H1 (cell line): ENCODE measurements around the gene MGAT5B. TPM values are rescaled to one million over a fixed set of nuclear protein-coding genes. Genes with fewer than 3 reads are reported as not detected.

Experiments
- CTCF ChIA-PET: fragments of 300-600 bp; sonication (Branson Sonifier 250); formaldehyde crosslinking; loops from one replicate; lab custom pipeline; 2021; ENCODE audit not compliant: partially characterized antibody; lab: Charles Lee
- POLR2A ChIA-PET: fragments of 300-600 bp; sonication (Branson Sonifier 250); formaldehyde crosslinking; loops from one replicate; lab custom pipeline; 2021; ENCODE audit warnings: inconsistent platforms; ENCODE audit not compliant: partially characterized antibody; lab: Charles Lee
- DNase-seq, 2 experiments: peaks; one replicate each; pipeline versions ENCODE4 v3.0.0 to v3.0.0-alpha.2; 2010 to 2022; ENCODE audit warnings: low spot score in 2 of 2, low read depth in 1 of 2, mixed read lengths in 1 of 2
- FAIRE-seq: peaks from 2 replicates; lab custom pipeline; 2011; peaks lifted over from hg19 to GRCh38; lab: Jason Lieb, UNC
- H2AFZ ChIP-seq: 2 replicates; pipeline ENCODE4 v1.8.1; 2012; ENCODE audit warnings: low read length, inconsistent platforms
- H2AK5ac ChIP-seq: 2 replicates; pipeline ENCODE4 v1.6.1; 2013; ENCODE audit warnings: low read depth, low read length
- H2BK120ac ChIP-seq: replicated peaks from 2 replicates; pipeline ENCODE3; 2013; ENCODE audit warnings: low read depth, low read length, inconsistent platforms
- H2BK12ac ChIP-seq: 2 replicates; pipeline ENCODE4 v1.6.1; 2013; ENCODE audit warnings: low read depth, low read length
- H2BK15ac ChIP-seq: 2 replicates; pipeline ENCODE4 v1.6.1; 2013; ENCODE audit warnings: low read length
- H2BK20ac ChIP-seq: 2 replicates; pipeline ENCODE4 v1.6.1; 2013; ENCODE audit warnings: low read length
- H2BK5ac ChIP-seq: 2 replicates; pipeline ENCODE4 v1.6.1; 2013; ENCODE audit warnings: low read depth, low read length
- H3K14ac ChIP-seq: 2 replicates; pipeline ENCODE4 v1.6.1; 2013; ENCODE audit warnings: inconsistent platforms; ENCODE audit not compliant: insufficient read length
- H3K18ac ChIP-seq: 2 replicates; pipeline ENCODE4 v1.6.1; 2013; ENCODE audit warnings: low read length; ENCODE audit errors: extremely low read depth
- H3K23ac ChIP-seq: 2 replicates; pipeline ENCODE4 v1.6.1; 2013; ENCODE audit warnings: inconsistent platforms; ENCODE audit not compliant: insufficient read length
- H3K23me2 ChIP-seq: 2 replicates; pipeline ENCODE4 v1.6.1; 2013; ENCODE audit warnings: low read depth, low read length
- H3K27ac ChIP-seq: 2 replicates; pipeline ENCODE4 v1.6.1; 2011; ENCODE audit warnings: low read depth, low read length, inconsistent platforms
- H3K27me3 ChIP-seq, 4 experiments: replicated peaks in 1 of 4; 1 replicate in 1 of 4; 2 replicates in 3 of 4; pipeline versions ENCODE4 v1.6.1 to v1.8.1; 2011 to 2013; ENCODE audit warnings: low read length in 3 of 4, mild to moderate bottlenecking in 3 of 4, inconsistent platforms in 2 of 4, mixed read lengths in 2 of 4, moderate library complexity in 1 of 4; ENCODE audit not compliant: control insufficient read depth in 3 of 4, insufficient read depth in 3 of 4; ENCODE audit errors: extremely low read depth in 1 of 4
- H3K36me3 ChIP-seq, 4 experiments: 2 replicates each; pipeline versions ENCODE4 v1.6.1 to v1.8.1; 2011 to 2013; ENCODE audit warnings: mild to moderate bottlenecking in 4 of 4, low read length in 3 of 4, moderate library complexity in 2 of 4, control low read depth in 1 of 4, inconsistent platforms in 1 of 4; ENCODE audit not compliant: insufficient read depth in 4 of 4, control insufficient read depth in 2 of 4
- H3K4ac ChIP-seq: replicated peaks from 2 replicates; pipeline ENCODE3; 2013; ENCODE audit warnings: low read length, low read depth, mixed read lengths, inconsistent platforms; ENCODE audit not compliant: insufficient read length
- H3K4me1 ChIP-seq, 4 experiments: replicated peaks in 1 of 4; 1 replicate in 1 of 4; 2 replicates in 3 of 4; pipeline versions ENCODE4 v1.6.1 to v1.8.1; 2011 to 2013; ENCODE audit warnings: low read length in 3 of 4, inconsistent platforms in 2 of 4, mixed read lengths in 1 of 4; ENCODE audit not compliant: insufficient read depth in 4 of 4, control insufficient read depth in 3 of 4
- H3K4me2 ChIP-seq, 2 experiments: 2 replicates each; pipeline versions ENCODE4 v1.6.1 to v1.8.1; 2011 to 2013; ENCODE audit warnings: low read depth in 2 of 2, low read length in 2 of 2, control low read depth in 1 of 2, inconsistent platforms in 1 of 2, mild to moderate bottlenecking in 1 of 2; ENCODE audit not compliant: insufficient read depth in 1 of 2
- H3K4me3 ChIP-seq, 4 experiments: fragments of 200-600, 300-600 bp in 1 of 4; sonication (generic), shearing (Covaris generic), sonication (Bioruptor Twin) in 1 of 4; 2 replicates each; pipeline versions ENCODE4 v1.5.1 to v1.8.1; 2011 to 2016; ENCODE audit warnings: low read length in 4 of 4, low read depth in 3 of 4, control low read depth in 2 of 4, inconsistent platforms in 2 of 4, mild to moderate bottlenecking in 2 of 4, mixed read lengths in 1 of 4, moderate library complexity in 1 of 4; ENCODE audit not compliant: insufficient read depth in 2 of 4; ENCODE audit errors: extremely low read depth in 1 of 4
- H3K56ac ChIP-seq: replicated peaks from 2 replicates; pipeline ENCODE3; 2013; ENCODE audit warnings: low read depth, mild to moderate bottlenecking, mixed read lengths, low read length, inconsistent platforms; ENCODE audit not compliant: insufficient read length
- H3K79me1 ChIP-seq: 2 replicates; pipeline ENCODE4 v1.6.1; 2013; ENCODE audit warnings: low read depth, low read length, control low read depth
- H3K79me2 ChIP-seq, 2 experiments: 2 replicates each; pipeline versions ENCODE4 v1.6.1 to v1.8.1; 2012 to 2013; ENCODE audit warnings: low read length in 2 of 2, mild to moderate bottlenecking in 2 of 2, inconsistent platforms in 1 of 2; ENCODE audit not compliant: insufficient read depth in 2 of 2, control insufficient read depth in 1 of 2
- H3K9ac ChIP-seq, 4 experiments: replicated peaks in 1 of 4; 1 replicate in 1 of 4; 2 replicates in 3 of 4; pipeline versions ENCODE4 v1.6.1 to v1.8.1; 2011 to 2013; ENCODE audit warnings: low read depth in 3 of 4, low read length in 3 of 4, control low read depth in 2 of 4, mild to moderate bottlenecking in 2 of 4, moderate library complexity in 2 of 4, inconsistent platforms in 1 of 4; ENCODE audit errors: extremely low read depth in 1 of 4
- H3K9me3 ChIP-seq, 2 experiments: 2 replicates each; pipeline versions ENCODE4 v1.6.1 to v1.8.1; 2012 to 2013; ENCODE audit warnings: mild to moderate bottlenecking in 2 of 2, moderate library complexity in 2 of 2, control low read depth in 1 of 2, inconsistent platforms in 1 of 2, low read depth in 1 of 2, low read length in 1 of 2, mixed read lengths in 1 of 2; ENCODE audit not compliant: insufficient read depth in 2 of 2
- H4K20me1 ChIP-seq, 2 experiments: replicated peaks in 1 of 2; 2 replicates each; pipeline versions ENCODE3 to v1.8.1; 2011 to 2013; ENCODE audit warnings: inconsistent platforms in 2 of 2, low read length in 2 of 2, mild to moderate bottlenecking in 1 of 2; ENCODE audit not compliant: insufficient read depth in 2 of 2, control insufficient read depth in 1 of 2
- H4K5ac ChIP-seq: 2 replicates; pipeline ENCODE4 v1.6.1; 2013; ENCODE audit warnings: low read length, low read depth, mixed read lengths, inconsistent platforms; ENCODE audit not compliant: insufficient read length
- H4K8ac ChIP-seq: 2 replicates; pipeline ENCODE4 v1.8.0; 2013; ENCODE audit warnings: mild to moderate bottlenecking, moderate library complexity, low read length, inconsistent platforms; ENCODE audit not compliant: insufficient read depth; ENCODE audit errors: extremely low read depth
- H4K91ac ChIP-seq: replicated peaks from 2 replicates; pipeline ENCODE3; 2013; ENCODE audit warnings: low read length, mixed read lengths, inconsistent platforms; ENCODE audit not compliant: insufficient read length
- BRCA1 ChIP-seq: IDR thresholded peaks from 2 replicates; pipeline ENCODE4 v1.6.1; 2012; ENCODE audit warnings: low read depth, low read length, improper control_type of control experiment
- CEBPB ChIP-seq: IDR thresholded peaks from 2 replicates; pipeline ENCODE4 v1.6.1; 2012; ENCODE audit warnings: low read depth, low read length
- CHD1 ChIP-seq: IDR thresholded peaks from 2 replicates; pipeline ENCODE4 v1.6.1; 2012; ENCODE audit warnings: low read depth, low read length, improper control_type of control experiment
- CTBP2 ChIP-seq: IDR thresholded peaks from 2 replicates; pipeline ENCODE4 v1.7.0; 2011; ENCODE audit warnings: borderline replicate concordance, mild to moderate bottlenecking, moderate library complexity, mixed read lengths, low read length; ENCODE audit not compliant: insufficient read depth, insufficient read length
- HDAC2 ChIP-seq, 2 experiments: fragments of 300-600 bp in 1 of 2; sonication (generic) in 1 of 2; IDR thresholded peaks; 2 replicates each; pipeline ENCODE4 v1.6.1; 2011 to 2012; ENCODE audit warnings: low read depth in 2 of 2, low read length in 2 of 2, mild to moderate bottlenecking in 2 of 2, moderate library complexity in 2 of 2, borderline replicate concordance in 1 of 2, inconsistent platforms in 1 of 2
- NANOG ChIP-seq: IDR thresholded peaks from 2 replicates; pipeline ENCODE4 v1.6.1; 2011; ENCODE audit warnings: low read length, low read depth, mild to moderate bottlenecking, inconsistent platforms; ENCODE audit not compliant: insufficient read depth, poor library complexity, severe bottlenecking
- NRF1 ChIP-seq: IDR thresholded peaks from 2 replicates; pipeline ENCODE4 v1.6.1; 2011; ENCODE audit warnings: mild to moderate bottlenecking, low read depth, low read length, improper control_type of control experiment
- PHF8 ChIP-seq: fragments of 200-600 bp; sonication (generic); conservative IDR thresholded peaks from 2 replicates; pipeline ENCODE4 v1.7.1; 2012; ENCODE audit warnings: low read depth, mild to moderate bottlenecking, inconsistent platforms, low read length, moderate library complexity
- RXRA ChIP-seq: IDR thresholded peaks from 2 replicates; pipeline ENCODE4 v1.6.1; 2011; ENCODE audit warnings: low read depth, mild to moderate bottlenecking, low read length, moderate library complexity; ENCODE audit not compliant: insufficient read depth
- SAP30 ChIP-seq: fragments of 300-600 bp; sonication (generic); IDR thresholded peaks from 2 replicates; pipeline ENCODE4 v1.7.1; 2012; ENCODE audit warnings: low read length, moderate library complexity, mild to moderate bottlenecking, inconsistent platforms; ENCODE audit not compliant: insufficient read depth, insufficient replicate concordance
- SIX5 ChIP-seq: IDR thresholded peaks from 2 replicates; pipeline ENCODE4 v1.6.1; 2011; ENCODE audit warnings: mild to moderate bottlenecking, low read depth, low read length
- TEAD4 ChIP-seq: IDR thresholded peaks from 2 replicates; pipeline ENCODE4 v1.6.1; 2012; ENCODE audit warnings: low read depth, low read length, inconsistent platforms, mixed read lengths
- WGBS, 2 experiments: shearing (Covaris generic) in 1 of 2; methylation state at CpG; one replicate each; pipeline versions ENCODE4 v1.1.6 to v1.1.7; 2013 to 2015; ENCODE audit warnings: low lambda C conversion rate in 2 of 2, mixed read lengths in 2 of 2, inconsistent platforms in 1 of 2, low coverage in 1 of 2, missing lambda C conversion rate in 1 of 2; ENCODE audit not compliant: insufficient replicate concordance in 2 of 2, insufficient coverage in 1 of 2, insufficient read length in 1 of 2; ENCODE audit errors: extremely low coverage in 1 of 2, missing lambda C conversion rate in 1 of 2; 5-methylcytosine and 5-hydroxymethylcytosine counted together
- polyA plus RNA-seq, 7 experiments: library from polyadenylated mRNA; depleted of rRNA in 3 of 7; stranded (reverse) in 5 of 7; unstranded in 2 of 7; fragments of >200 nt in 5 of 7; fragments of 200-250 nt in 2 of 7; gene quantifications; 1 replicate in 5 of 7; 2 replicates in 1 of 7; 4 replicates in 1 of 7; pipeline versions ENCODE4 v1.2.1 to v1.2.3, GENCODE V29; 2011 to 2013; ENCODE audit warnings: missing spikeins in 2 of 7, mixed read lengths in 2 of 7
- total RNA-seq: library from RNA; stranded (reverse); fragmentation: NEBNext Ultra II Directional; extraction: Animal tissue kit (Norgen Biotek cat#: 25700); gene quantifications from 2 replicates; pipeline ENCODE4 v1.2.1, GENCODE V29; 2021
- TF ChIP-seq, protein P1 (sequence below): IDR thresholded peaks from 2 replicates; pipeline ENCODE4 v1.6.1; 2012; ENCODE audit warnings: inconsistent platforms

MGAT5B gene
- total and polyA plus RNA-seq, 2 of the 8 experiments (the other 6 are each of a cell fraction or from before 2014, with no cell fraction given): 7.9 to 8.2 TPM

DNA sequence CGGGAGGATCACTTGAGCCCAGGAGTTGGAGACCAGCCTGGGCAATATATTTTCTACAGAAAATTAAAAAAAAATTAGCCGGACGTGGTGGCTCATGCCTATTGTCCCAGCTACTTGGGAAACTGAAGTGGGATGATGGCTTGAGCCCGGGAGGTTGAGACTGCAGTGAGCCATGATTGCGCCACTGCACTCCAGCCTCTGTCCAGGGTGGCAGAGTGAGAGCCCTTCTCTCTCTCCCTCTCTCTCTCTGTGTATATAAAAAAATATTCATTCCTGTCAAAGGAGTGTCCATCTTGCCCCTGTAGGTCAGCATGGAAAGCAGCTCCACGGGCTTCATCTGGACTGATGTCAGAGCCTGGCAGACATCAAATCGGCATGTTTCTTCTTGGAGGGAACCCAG is 31.2 kb downstream of the MGAT5B start:
- Histone ChIP-seq H2AK5ac (no peak overlapping the region), H2BK15ac (no peak overlapping the region), H3K36me3 (no peaks in the 10 kb centered on the region), H3K23me2 (peaks cover 2% of the 10 kb centered on the region; the same call in 1 of the 2 replicates), H2AFZ (no peak overlapping the region), H4K91ac (no peak overlapping the region), H3K9me3 (peaks cover 10% of the 10 kb centered on the region in 2 experiments), H3K9ac (no peak overlapping the region), H3K27ac (no peak overlapping the region), H3K79me2 (no peaks in the 10 kb centered on the region), H3K4me2 (no peak overlapping the region), H3K18ac (no peak overlapping the region), H3K4me3 (no peak overlapping the region), H3K79me1 (no peaks in the 10 kb centered on the region), H4K8ac (no peak overlapping the region), H3K4me1 (no peaks in the 10 kb centered on the region), H3K27me3 (peaks cover 0 to 2% (median 0%) of the 10 kb centered on the region in 4 experiments; a peak in 1 of 7 replicates), H3K4ac (no peak overlapping the region), H2BK120ac (no peak overlapping the region), H3K14ac (no peak overlapping the region), H3K23ac (no peak overlapping the region), H2BK20ac (no peak overlapping the region), H4K20me1 (peaks cover 0 to 4% of the 10 kb centered on the region in 2 experiments), H4K5ac (no peak overlapping the region), H2BK5ac (no peak overlapping the region), H2BK12ac (no peak overlapping the region), H3K56ac (no peak overlapping the region)
- no peak for FAIRE-seq
- ChIA-PET POLR2A (interaction anchor here (1.0 kb wide), 1 partner anchor 10 kb away, joined by 3 read pairs; no protein-coding TSS in a partner anchor), CTCF (interaction anchor here (0.7 to 1.7 kb wide), 7 partner anchors 9 to 157 kb away, joined by 3 to 5 read pairs (median 3); no protein-coding TSS in a partner anchor)
- no peak for TF ChIP-seq NANOG
- no peak for TF ChIP-seq TEAD4
- TF ChIP-seq CEBPB: no peak
- TF ChIP-seq NRF1: no peak
- TF ChIP-seq CTBP2: no peak
- TF ChIP-seq CHD1: no peak
- TF ChIP-seq SIX5: no peak
- TF ChIP-seq RXRA: no peak
- TF ChIP-seq SAP30: no peak
- TF ChIP-seq HDAC2 (IDR thresholded peaks at IDR 0.05; ENCODE audit: borderline replicate concordance in 1 of 2, low read depth in 2 of 2, low read length in 2 of 2): no peak
- no peak for TF ChIP-seq BRCA1
- no peak for TF ChIP-seq PHF8
- TF ChIP-seq, protein P1, sequence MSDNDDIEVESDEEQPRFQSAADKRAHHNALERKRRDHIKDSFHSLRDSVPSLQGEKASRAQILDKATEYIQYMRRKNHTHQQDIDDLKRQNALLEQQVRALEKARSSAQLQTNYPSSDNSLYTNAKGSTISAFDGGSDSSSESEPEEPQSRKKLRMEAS: no peak
- 87% methylated on average over 5 of the region's 7 CpGs; no CpG with 5 or more reads in 1 of the 2 experiments for WGBS, 2 experiments
- DNase-seq: no peak
